GM12878 (cell line): ENCODE data around the gene GTPBP3. TPM values are rescaled to one million over a fixed set of nuclear protein-coding genes. Genes with fewer than 3 reads are reported as not detected.

Source experiments
- ATAC-seq: fragments of 200-7000 bp; cut with Tn5 transposase; 3 replicates; pipeline ENCODE4 v1.9.1; 2020; ENCODE audit warnings: mild to moderate bottlenecking, moderate library complexity
- BruUV-seq: library from RNA; stranded (reverse); fragments of 400-500 nt; replicated peaks from 2 replicates; lab custom pipeline; 2021; lab: Mats Ljungman, UMichigan
- CTCF ChIA-PET: fragments of 300-600 bp; sonication (Branson Sonifier 250); formaldehyde crosslinking; extraction: SDS; loops from one replicate; lab custom pipeline; 2021; ENCODE audit warnings: inconsistent platforms; lab: Yijun Ruan, JAX
- POLR2A ChIA-PET: fragments of 350-600 bp; formaldehyde crosslinking; extraction: SDS; loops from one replicate; lab custom pipeline; 2021; ENCODE audit warnings: inconsistent platforms; lab: Charles Lee
- RAD21 ChIA-PET: fragments of 300-600 bp; sonication (Branson Sonifier 250); formaldehyde crosslinking; loops from one replicate; lab custom pipeline; 2023; ENCODE audit warnings: antibody characterized with exemption; ENCODE audit not compliant: unreplicated experiment; lab: Charles Lee
- SMC1A ChIA-PET: fragments of 300-600 bp; sonication (Branson Sonifier 250); formaldehyde crosslinking; loops from one replicate; lab custom pipeline; 2023; ENCODE audit not compliant: unreplicated experiment, uncharacterized antibody; lab: Charles Lee
- DNase-seq: peaks from one replicate; pipeline ENCODE4 v3.0.0-alpha.2; 2011; ENCODE audit warnings: low read depth, low spot score
- FAIRE-seq: peaks from 3 replicates; lab custom pipeline; 2011; peaks lifted over from hg19 to GRCh38; lab: Jason Lieb, UNC
- H2AFZ ChIP-seq: 2 replicates; pipeline ENCODE4 v1.6.0; 2011; ENCODE audit warnings: low read depth, low read length, control low read depth; ENCODE audit not compliant: control insufficient read depth
- H3K27ac ChIP-seq: 2 replicates; pipeline ENCODE4 v1.5.1; 2011; ENCODE audit warnings: control low read depth; ENCODE audit not compliant: control insufficient read depth, insufficient read depth
- H3K27me3 ChIP-seq, 2 experiments: replicated peaks in 1 of 2; 2 replicates each; pipeline versions ENCODE4 v1.6.0 to v1.6.1; 2011; ENCODE audit warnings: low read length in 1 of 2; ENCODE audit not compliant: control insufficient read depth in 2 of 2, insufficient read depth in 2 of 2
- H3K36me3 ChIP-seq, 2 experiments: 2 replicates each; pipeline ENCODE4 v1.5.1; 2011; ENCODE audit warnings: low read length in 1 of 2; ENCODE audit not compliant: control insufficient read depth in 2 of 2, insufficient read depth in 2 of 2
- H3K4me1 ChIP-seq: 2 replicates; pipeline ENCODE4 v1.6.1; 2011; ENCODE audit warnings: mild to moderate bottlenecking, low read length, moderate library complexity, mixed read lengths; ENCODE audit not compliant: control insufficient read depth, insufficient read depth
- H3K4me2 ChIP-seq: 2 replicates; pipeline ENCODE4 v1.6.0; 2011; ENCODE audit warnings: control low read depth; ENCODE audit not compliant: control insufficient read depth, insufficient read depth
- H3K4me3 ChIP-seq: fragments of 200-600 bp; sonication (generic); 2 replicates; pipeline ENCODE4 v1.5.1; 2016
- H3K79me2 ChIP-seq: 2 replicates; pipeline ENCODE4 v1.6.0; 2011; ENCODE audit warnings: low read length; ENCODE audit not compliant: control insufficient read depth, insufficient read depth
- H3K9ac ChIP-seq: 2 replicates; pipeline ENCODE4 v1.8.0; 2011; ENCODE audit warnings: low read length, control low read depth, mixed read lengths; ENCODE audit not compliant: control insufficient read depth, insufficient read depth
- H3K9me3 ChIP-seq: replicated peaks from 3 replicates; pipeline ENCODE4 v1.5.1; 2011; ENCODE audit warnings: mild to moderate bottlenecking, low read length; ENCODE audit not compliant: control insufficient read depth, insufficient read depth
- H4K20me1 ChIP-seq: 2 replicates; pipeline ENCODE4 v1.6.0; 2011; ENCODE audit not compliant: control insufficient read depth, insufficient read depth
- CBX3 ChIP-seq: fragments of 200-600 bp; sonication (generic); IDR thresholded peaks from 2 replicates; pipeline ENCODE4 v1.6.1; 2016; ENCODE audit warnings: low read depth, borderline replicate concordance
- CEBPB ChIP-seq, 2 experiments: fragments of 150-350 bp in 1 of 2; IDR thresholded peaks; 2 replicates each; pipeline ENCODE4 v1.6.1; 2012 to 2014; ENCODE audit warnings: low read depth in 2 of 2, low read length in 2 of 2, borderline replicate concordance in 1 of 2, inconsistent platforms in 1 of 2
- CREB1 ChIP-seq: IDR thresholded peaks from 2 replicates; pipeline ENCODE4 v1.6.1; 2012; ENCODE audit warnings: low read depth, mild to moderate bottlenecking, inconsistent platforms
- EGR1 ChIP-seq, 2 experiments: IDR thresholded peaks; 1 replicate in 1 of 2; 2 replicates in 1 of 2; pipeline ENCODE4 v1.6.1; 2011 to 2012; ENCODE audit warnings: low read depth in 2 of 2, low read length in 2 of 2, borderline replicate concordance in 1 of 2, mild to moderate bottlenecking in 1 of 2, moderate library complexity in 1 of 2
- ELK1 ChIP-seq: IDR thresholded peaks from 2 replicates; pipeline ENCODE4 v1.6.1; 2012; ENCODE audit warnings: low read depth, low read length, improper control_type of control experiment
- IRF3 ChIP-seq: fragments of 450-650 bp; IDR thresholded peaks from 2 replicates; pipeline ENCODE4 v1.6.1; 2014; ENCODE audit warnings: mild to moderate bottlenecking
- MEF2A ChIP-seq: IDR thresholded peaks from 2 replicates; pipeline ENCODE4 v1.6.1; 2011; ENCODE audit warnings: low read depth, mild to moderate bottlenecking, low read length, moderate library complexity; ENCODE audit not compliant: insufficient read depth
- MEF2B ChIP-seq: fragments of 450-650 bp; IDR thresholded peaks from 2 replicates; pipeline ENCODE4 v1.6.1; 2018; ENCODE audit warnings: mild to moderate bottlenecking, moderate library complexity; ENCODE audit not compliant: partially characterized antibody, poor library complexity, severe bottlenecking
- PAX5 ChIP-seq: IDR thresholded peaks from 2 replicates; pipeline ENCODE4 v1.6.1; 2011; ENCODE audit warnings: low read depth, low read length, borderline replicate concordance
- POLR2A ChIP-seq: IDR thresholded peaks from 2 replicates; pipeline ENCODE4 v1.6.1; 2011; ENCODE audit warnings: low read depth, mild to moderate bottlenecking, low read length
- POU2F2 ChIP-seq: IDR thresholded peaks from 3 replicates; pipeline ENCODE4 v1.6.1; 2011; ENCODE audit warnings: low read depth, mild to moderate bottlenecking, low read length, borderline replicate concordance
- RELB ChIP-seq: fragments of 450-650 bp; IDR thresholded peaks from 2 replicates; pipeline ENCODE4 v1.6.1; 2017; ENCODE audit warnings: low read depth, mild to moderate bottlenecking, moderate library complexity
- TAF1 ChIP-seq: IDR thresholded peaks from 2 replicates; pipeline ENCODE4 v1.6.1; 2011; ENCODE audit warnings: mild to moderate bottlenecking, low read depth, low read length, borderline replicate concordance
- ZSCAN29 ChIP-seq: fragments of 450-650 bp; IDR thresholded peaks from 2 replicates; pipeline ENCODE4 v1.6.1; 2017; ENCODE audit warnings: mild to moderate bottlenecking, moderate library complexity
- whole genome bisulfite sequencing: methylation state at CpG from one replicate; pipeline ENCODE4 v1.1.6; 2016; ENCODE audit warnings: low lambda C conversion rate; ENCODE audit not compliant: insufficient replicate concordance, insufficient coverage; ENCODE audit errors: missing lambda C conversion rate; 5-methylcytosine and 5-hydroxymethylcytosine counted together
- in situ Hi-C: fragments of 300-500 bp; cut with MboI; formaldehyde crosslinking; loops from 9 replicates; pipeline ENCODE4 v1.14.3; 2018; ENCODE audit warnings: mixed read lengths
- intact Hi-C: fragments of 100-400 bp; cut with micrococcal nuclease; formaldehyde crosslinking; loops from one replicate; pipeline ENCODE4 v1.14.2; 2022; ENCODE audit not compliant: unreplicated experiment
- polyA plus RNA-seq, 11 experiments: library from polyadenylated mRNA; depleted of rRNA in 4 of 11; unstranded in 6 of 11; stranded (reverse) in 5 of 11; fragments of >200 nt; fragmentation: Nextera tagmentation in 4 of 11; fragmentation: Illumina TruSeq in 1 of 11; extraction: Ambion mirVana in 4 of 11; extraction: Trizol in 1 of 11; gene quantifications; 1 replicate in 1 of 11; 2 replicates in 10 of 11; pipeline versions ENCODE4 v1.2.1 to v1.2.3, GENCODE V29; 2011 to 2016; ENCODE audit warnings: inconsistent platforms in 2 of 11, missing spikeins in 2 of 11, low read depth in 1 of 11
- total RNA-seq, 4 experiments: library from RNA; depleted of rRNA in 3 of 4; stranded (reverse); fragments of >200 nt in 3 of 4; fragmentation: Illumina TruSeq in 1 of 4; extraction: Trizol in 1 of 4; gene quantifications; 2 replicates each; pipeline versions ENCODE4 v1.2.1 to v1.2.3, GENCODE V29; 2013 to 2021

GTPBP3 gene
- total and polyA plus RNA-seq, 10 of the 15 experiments (the other 5 are each of a cell fraction or from before 2014, with no cell fraction given) = 2.9 to 46.8 (median 15.4) TPM

DNA sequence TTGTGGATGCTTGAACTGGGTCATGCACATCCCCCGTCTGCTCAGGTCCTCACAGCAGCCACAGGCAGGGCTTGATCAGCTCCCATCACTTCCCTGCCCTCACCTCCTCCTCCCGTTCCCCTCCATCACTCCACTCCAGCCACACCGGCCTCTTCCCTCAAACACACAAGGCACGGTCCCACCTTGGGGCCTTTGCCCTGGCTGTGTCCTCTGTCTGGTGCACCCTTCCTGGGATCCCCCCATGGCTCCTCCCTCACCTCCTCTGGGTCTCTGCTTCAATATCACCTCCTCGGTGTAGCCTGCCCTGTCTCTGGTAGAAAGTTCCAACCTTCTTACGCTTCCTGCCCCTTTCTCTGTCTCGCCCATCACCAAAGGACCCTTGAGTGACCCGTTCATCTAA lies 16.0 kb downstream of the GTPBP3 start:
- Histone ChIP-seq H3K4me1 (peaks cover 4% of the 10 kb centered on the region), H3K9ac (no peak overlapping the region), H4K20me1 (no peaks in the 10 kb centered on the region), H3K36me3 (no peaks in the 10 kb centered on the region), H3K27me3 (no peaks in the 10 kb centered on the region), H2AFZ (no peak overlapping the region), H3K79me2 (no peaks in the 10 kb centered on the region)
- ATAC-seq (no peak), DNase-seq (no peak), FAIRE-seq (no peak)
- RAD21 ChIA-PET = no interaction called here
- 72% methylated on average over 8 of the region's 8 CpGs for WGBS
- POLR2A ChIA-PET = no interaction called here
- CTCF ChIA-PET = interaction anchor here (0.8 kb wide), 1 partner anchor 36 kb away, joined by 4 read pairs; no protein-coding TSS in a partner anchor
- SMC1A ChIA-PET = interaction anchor here (1.4 kb wide), 1 partner anchor 33 kb away, joined by 3 read pairs; no protein-coding TSS in a partner anchor
- TF ChIP-seq MEF2B = no peak
- no peak for TF ChIP-seq ZSCAN29
- TF ChIP-seq PAX5 = no peak
- TF ChIP-seq MEF2A = no peak
- TF ChIP-seq CREB1 = no peak
- TF ChIP-seq, all 136 proteins: peak for 0
- BruUV-seq = no TSS peak
- H3K4me2 ChIP-seq = no peak overlapping the region
- no peaks in the 10 kb centered on the region for H3K9me3 ChIP-seq
- no peak overlapping the region for H3K4me3 ChIP-seq
- intact Hi-C loops (no loop called here), in situ Hi-C loops (no loop called here)
- no peak overlapping the region for H3K27ac ChIP-seq

- WGBS = 52% methylated on average over 7 of the region's 7 CpGs
- RAD21 ChIA-PET = no interaction called here
- H2AFZ ChIP-seq = no peak overlapping the region
- intact Hi-C loops = no loop called here
- CTCF ChIA-PET = interaction anchor here (1.2 to 3.0 kb wide), 3 partner anchors 10 to 37 kb away, joined by 3 to 11 read pairs (median 7); partner anchors contain the start of gene CCDC194
- H3K79me2 ChIP-seq = no peaks in the 10 kb centered on the region
- no peaks in the 10 kb centered on the region for H3K4me1 ChIP-seq
- H3K9me3 ChIP-seq = no peaks in the 10 kb centered on the region
- H3K36me3 ChIP-seq = no peaks in the 10 kb centered on the region
- no peak overlapping the region for H3K9ac ChIP-seq
- no peak overlapping the region for H3K27ac ChIP-seq
- in situ Hi-C loops = no loop called here
- POLR2A ChIA-PET = interaction anchor here (0.6 kb wide), 1 partner anchor 280 kb away, joined by 4 read pairs; no protein-coding TSS in a partner anchor
- DNase-seq (no peak), ATAC-seq (no peak), FAIRE-seq (no peak)
- H4K20me1 ChIP-seq = no peaks in the 10 kb centered on the region
- no peaks in the 10 kb centered on the region for H3K27me3 ChIP-seq
- BruUV-seq = no TSS peak
- SMC1A ChIA-PET = interaction anchor here (1.2 kb wide), 1 partner anchor 14 kb away, joined by 3 read pairs; no protein-coding TSS in a partner anchor
- no peak overlapping the region for H3K4me2 ChIP-seq
- H3K4me3 ChIP-seq = no peak overlapping the region
- TF ChIP-seq CEBPB (IDR thresholded peaks at IDR 0.05; ENCODE audit: borderline replicate concordance in 1 of 2, low read depth in 2 of 2, low read length in 2 of 2) (no peak), POLR2A (no peak), POU2F2 (no peak), EGR1 (IDR thresholded peaks at IDR 0.05; ENCODE audit: borderline replicate concordance in 1 of 2, low read depth in 2 of 2, low read length in 2 of 2) (no peak), IRF3 (no peak), CBX3 (no peak), ELK1 (no peak), TAF1 (no peak), RELB (no peak)
These were observed 19.8 kb downstream of the GTPBP3 start for GRCh38 chr19:17357078-17357666.
